ENCODE data around the gene ABCA1. TPM values are rescaled to one million over a fixed set of nuclear protein-coding genes. Genes with fewer than 3 reads are reported as not detected.

The ABCA1 gene
- total RNA-seq, 1 experiment from 2014 or later: 2.3 TPM

- DNase-seq (no peak), ATAC-seq (no peak)
- H3K27ac ChIP-seq (ENCODE audit: low read length): no peak overlapping the region
- no peaks in the 10 kb centered on the region for H3K9me3 ChIP-seq (ENCODE audit: low read length)
- H3K79me2 ChIP-seq (ENCODE audit: low read length): no peaks in the 10 kb centered on the region
- H3K4me1 ChIP-seq (ENCODE audit: insufficient read depth, low read length): no peaks in the 10 kb centered on the region
- intact Hi-C loops (cut with micrococcal nuclease): no loop called here
- no peak overlapping the region for H3K4me3 ChIP-seq (ENCODE audit: low read length)
- TF ChIP-seq CTCF (conservative IDR thresholded peaks at IDR 0.05; ENCODE audit: low read depth, low read length) (no peak), EZH2phosphoT487 (IDR thresholded peaks at IDR 0.05; ENCODE audit: borderline replicate concordance, low read length) (no peak), EZH2 (IDR thresholded peaks at IDR 0.05; ENCODE audit: low read length, unreplicated experiment) (no peak)
- POLR2A ChIA-PET (ENCODE audit: unreplicated experiment): no interaction called here
- no peak overlapping the region for H3K9ac ChIP-seq (ENCODE audit: low read length)
- no peaks in the 10 kb centered on the region for H3K27me3 ChIP-seq (ENCODE audit: low read length)
- no peaks in the 10 kb centered on the region for H3K9me2 ChIP-seq (replicated peaks; ENCODE audit: low read length)
- H3K36me3 ChIP-seq (ENCODE audit: low read depth, low read length): no peaks in the 10 kb centered on the region
- no peak overlapping the region for H3K4me2 ChIP-seq (ENCODE audit: low read length)
- H4K20me1 ChIP-seq (ENCODE audit: low read length): no peaks in the 10 kb centered on the region
- no peaks in the 10 kb centered on the region for H3F3A ChIP-seq (ENCODE audit: low read length, unreplicated experiment)
- no peak overlapping the region for H2AFZ ChIP-seq (ENCODE audit: low read length)
- CTCF ChIA-PET: no interaction called here
- no TSS peak for BruUV-seq (replicated peaks)
Observed at GRCh38 chr9:104844710-104845109, 83.2 kb downstream of the ABCA1 start.

GRCh38 chr9:104843644-104844240 lies 84.2 kb downstream of the ABCA1 start:
- ChIA-PET CTCF (no interaction called here), POLR2A (ENCODE audit: unreplicated experiment) (no interaction called here)
- Histone ChIP-seq H3K9me2 (replicated peaks; ENCODE audit: low read length) (no peaks in the 10 kb centered on the region), H3K4me2 (ENCODE audit: low read length) (no peak overlapping the region), H3K36me3 (ENCODE audit: low read depth, low read length) (no peaks in the 10 kb centered on the region), H3K9me3 (ENCODE audit: low read length) (no peaks in the 10 kb centered on the region), H3K27ac (ENCODE audit: low read length) (no peak overlapping the region), H3K79me2 (ENCODE audit: low read length) (no peaks in the 10 kb centered on the region), H3K4me1 (ENCODE audit: insufficient read depth, low read length) (no peaks in the 10 kb centered on the region), H3K27me3 (ENCODE audit: low read length) (no peaks in the 10 kb centered on the region), H2AFZ (ENCODE audit: low read length) (no peak overlapping the region), H3F3A (ENCODE audit: low read length, unreplicated experiment) (no peaks in the 10 kb centered on the region), H3K9ac (ENCODE audit: low read length) (no peak overlapping the region), H4K20me1 (ENCODE audit: low read length) (no peaks in the 10 kb centered on the region), H3K4me3 (ENCODE audit: low read length) (no peak overlapping the region)
- BruUV-seq (replicated peaks): no TSS peak
- intact Hi-C loops (cut with micrococcal nuclease): no loop called here
- TF ChIP-seq CTCF (conservative IDR thresholded peaks at IDR 0.05; ENCODE audit: low read depth, low read length) (no peak), EZH2phosphoT487 (IDR thresholded peaks at IDR 0.05; ENCODE audit: borderline replicate concordance, low read length) (no peak), EZH2 (IDR thresholded peaks at IDR 0.05; ENCODE audit: low read length, unreplicated experiment) (no peak)
- ATAC-seq (no peak), DNase-seq (no peak)

GRCh38 chr9:104842698-104843097 lies 85.3 kb downstream of the ABCA1 start:
- Histone ChIP-seq H3K9me2 (replicated peaks; ENCODE audit: low read length) (no peaks in the 10 kb centered on the region), H2AFZ (ENCODE audit: low read length) (no peak overlapping the region), H3K36me3 (ENCODE audit: low read depth, low read length) (no peaks in the 10 kb centered on the region), H3K27ac (ENCODE audit: low read length) (no peak overlapping the region), H3K9me3 (ENCODE audit: low read length) (no peaks in the 10 kb centered on the region), H3F3A (ENCODE audit: low read length, unreplicated experiment) (no peaks in the 10 kb centered on the region), H3K4me3 (ENCODE audit: low read length) (no peak overlapping the region), H4K20me1 (ENCODE audit: low read length) (no peaks in the 10 kb centered on the region), H3K4me2 (ENCODE audit: low read length) (no peak overlapping the region), H3K9ac (ENCODE audit: low read length) (no peak overlapping the region), H3K79me2 (ENCODE audit: low read length) (no peaks in the 10 kb centered on the region), H3K4me1 (ENCODE audit: insufficient read depth, low read length) (no peaks in the 10 kb centered on the region), H3K27me3 (ENCODE audit: low read length) (no peaks in the 10 kb centered on the region)
- no peak for TF ChIP-seq EZH2phosphoT487 (IDR thresholded peaks at IDR 0.05; ENCODE audit: borderline replicate concordance, low read length)
- TF ChIP-seq EZH2 (IDR thresholded peaks at IDR 0.05; ENCODE audit: low read length, unreplicated experiment): no peak
- no peak for TF ChIP-seq CTCF (conservative IDR thresholded peaks at IDR 0.05; ENCODE audit: low read depth, low read length)
- no TSS peak for BruUV-seq (replicated peaks)
- intact Hi-C loops (cut with micrococcal nuclease): no loop called here
- ChIA-PET CTCF (no interaction called here), POLR2A (ENCODE audit: unreplicated experiment) (no interaction called here)
- no peak for ATAC-seq
- no peak for DNase-seq

All from PC-3 (cell line).